ENCODE measurements around the gene CNGB1.
"Not testable (repeated sequence)": the region's sequence is repeated elsewhere in the genome, so short reads cannot be mapped to it uniquely, and the experiment has no call there.

Gene CNGB1

DNA sequence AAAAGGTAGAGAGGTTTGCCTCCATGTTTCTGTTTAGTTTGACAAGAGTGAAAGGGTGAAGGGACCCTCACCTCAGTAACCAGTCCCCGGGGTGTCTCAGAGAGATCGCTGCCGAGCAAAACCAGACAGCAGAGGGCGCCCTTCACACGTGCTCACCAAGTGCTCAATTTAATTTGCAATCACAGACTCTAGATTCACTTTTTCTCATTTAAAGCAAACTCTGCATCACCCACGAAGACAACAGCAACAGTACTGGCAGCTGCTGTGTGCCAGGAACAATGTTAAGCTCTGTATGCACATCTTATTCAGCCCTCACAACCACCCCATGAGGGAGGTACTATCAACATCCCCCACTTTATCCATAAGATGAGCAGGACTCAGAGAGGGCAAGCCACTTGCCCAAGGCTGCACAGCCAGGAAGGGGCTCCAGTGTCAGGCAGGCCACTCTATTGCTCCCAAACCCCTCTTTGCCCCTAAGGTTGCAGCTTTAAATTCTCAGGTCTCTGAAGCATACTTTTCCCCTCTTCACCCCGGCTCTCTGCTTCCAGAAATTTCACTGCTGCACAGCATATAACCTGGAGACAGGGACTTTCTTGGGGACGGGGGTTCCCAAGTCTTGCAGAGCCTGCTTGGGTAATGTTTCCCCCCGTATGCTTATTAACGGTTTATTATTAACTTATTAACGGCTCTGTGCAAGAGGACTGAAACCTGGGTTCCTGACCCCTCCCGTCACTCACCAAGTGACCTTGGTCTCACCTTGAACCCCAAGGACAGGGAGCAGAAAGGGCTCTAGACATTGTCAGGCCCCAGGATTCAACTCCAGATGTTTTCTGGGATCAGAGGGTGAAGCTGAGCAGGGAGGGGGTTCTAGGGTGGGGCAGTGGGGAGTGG lies 70.9 kb downstream of the CNGB1 start:
- H3K27me3 ChIP-seq (ENCODE audit: insufficient read depth, low read depth, severe bottlenecking), result no peaks in the 10 kb centered on the region
- H3K27ac ChIP-seq, result no peak overlapping the region
- H3K4me3 ChIP-seq (ENCODE audit: low read depth, low read length), result no peak overlapping the region
- H3K9me3 ChIP-seq (ENCODE audit: severe bottlenecking), result no peaks in the 10 kb centered on the region
- TF ChIP-seq, protein P1, sequence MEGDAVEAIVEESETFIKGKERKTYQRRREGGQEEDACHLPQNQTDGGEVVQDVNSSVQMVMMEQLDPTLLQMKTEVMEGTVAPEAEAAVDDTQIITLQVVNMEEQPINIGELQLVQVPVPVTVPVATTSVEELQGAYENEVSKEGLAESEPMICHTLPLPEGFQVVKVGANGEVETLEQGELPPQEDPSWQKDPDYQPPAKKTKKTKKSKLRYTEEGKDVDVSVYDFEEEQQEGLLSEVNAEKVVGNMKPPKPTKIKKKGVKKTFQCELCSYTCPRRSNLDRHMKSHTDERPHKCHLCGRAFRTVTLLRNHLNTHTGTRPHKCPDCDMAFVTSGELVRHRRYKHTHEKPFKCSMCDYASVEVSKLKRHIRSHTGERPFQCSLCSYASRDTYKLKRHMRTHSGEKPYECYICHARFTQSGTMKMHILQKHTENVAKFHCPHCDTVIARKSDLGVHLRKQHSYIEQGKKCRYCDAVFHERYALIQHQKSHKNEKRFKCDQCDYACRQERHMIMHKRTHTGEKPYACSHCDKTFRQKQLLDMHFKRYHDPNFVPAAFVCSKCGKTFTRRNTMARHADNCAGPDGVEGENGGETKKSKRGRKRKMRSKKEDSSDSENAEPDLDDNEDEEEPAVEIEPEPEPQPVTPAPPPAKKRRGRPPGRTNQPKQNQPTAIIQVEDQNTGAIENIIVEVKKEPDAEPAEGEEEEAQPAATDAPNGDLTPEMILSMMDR (IDR thresholded peaks at IDR 0.05; ENCODE audit: low read depth, low read length), result peak; percentile 90
- DNase-seq, result peak; percentile 78
- no peaks in the 10 kb centered on the region for H3K36me3 ChIP-seq

DNA sequence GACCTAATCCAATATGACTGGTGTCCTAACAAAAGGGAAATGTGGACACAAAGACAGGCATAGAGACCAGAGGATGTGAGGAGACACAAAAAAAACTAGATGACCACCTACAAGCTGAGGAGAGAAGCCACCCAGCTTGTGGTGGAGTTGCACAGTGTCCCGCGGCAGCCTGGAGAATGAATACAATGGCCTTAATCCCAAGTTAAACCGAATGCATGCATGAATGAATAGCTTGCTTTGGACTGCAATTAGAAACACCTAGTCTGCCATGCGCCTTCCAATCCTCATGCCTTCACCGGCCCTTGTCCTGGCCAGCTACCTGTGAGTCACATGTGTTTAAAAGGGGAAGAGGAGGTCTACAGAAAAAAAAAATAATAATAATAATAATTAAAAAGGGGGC lies 72.0 kb downstream of the CNGB1 start:
- DNase-seq, result peak; percentile 32

DNA sequence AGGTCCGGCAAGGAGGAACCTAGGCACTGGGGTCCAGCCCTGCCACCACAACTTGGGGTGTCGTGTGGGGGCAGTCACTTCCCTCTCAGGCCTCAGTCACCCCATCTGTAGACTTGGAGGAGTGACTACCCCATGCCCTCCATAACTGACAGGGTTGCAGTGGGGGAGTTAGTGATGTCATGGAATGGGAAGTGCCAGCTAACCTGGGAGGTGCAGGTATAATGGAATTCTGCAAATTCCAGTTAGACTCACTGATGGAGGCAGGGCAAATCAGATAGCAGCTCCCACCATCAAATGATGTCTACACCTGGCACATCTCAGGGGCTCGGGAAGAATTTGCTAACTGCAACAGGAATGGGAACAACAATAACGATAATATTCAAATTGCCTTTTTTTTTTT lies 72.9 kb downstream of the CNGB1 start:
- H3K9me3 ChIP-seq (ENCODE audit: severe bottlenecking), result no peaks in the 10 kb centered on the region
- no peaks in the 10 kb centered on the region for H3K36me3 ChIP-seq
- H3K27ac ChIP-seq, result no peak overlapping the region
- DNase-seq, result no peak
- TF ChIP-seq, protein P1 (IDR thresholded peaks at IDR 0.05; ENCODE audit: low read depth, low read length), result no peak
- H3K4me3 ChIP-seq (ENCODE audit: low read depth, low read length), result no peak overlapping the region
- no peaks in the 10 kb centered on the region for H3K27me3 ChIP-seq (ENCODE audit: insufficient read depth, low read depth, severe bottlenecking)

More for the DNA sequence above, 72.0 kb downstream of the CNGB1 start:
- H3K36me3 ChIP-seq, result no peaks in the 10 kb centered on the region
- TF ChIP-seq, protein P1 (IDR thresholded peaks at IDR 0.05; ENCODE audit: low read depth, low read length), result no peak
- no peaks in the 10 kb centered on the region for H3K27me3 ChIP-seq (ENCODE audit: insufficient read depth, low read depth, severe bottlenecking)
- no peak overlapping the region for H3K4me3 ChIP-seq (ENCODE audit: low read depth, low read length)
- H3K9me3 ChIP-seq (ENCODE audit: severe bottlenecking), result no peaks in the 10 kb centered on the region
- no peak overlapping the region for H3K27ac ChIP-seq

DNA sequence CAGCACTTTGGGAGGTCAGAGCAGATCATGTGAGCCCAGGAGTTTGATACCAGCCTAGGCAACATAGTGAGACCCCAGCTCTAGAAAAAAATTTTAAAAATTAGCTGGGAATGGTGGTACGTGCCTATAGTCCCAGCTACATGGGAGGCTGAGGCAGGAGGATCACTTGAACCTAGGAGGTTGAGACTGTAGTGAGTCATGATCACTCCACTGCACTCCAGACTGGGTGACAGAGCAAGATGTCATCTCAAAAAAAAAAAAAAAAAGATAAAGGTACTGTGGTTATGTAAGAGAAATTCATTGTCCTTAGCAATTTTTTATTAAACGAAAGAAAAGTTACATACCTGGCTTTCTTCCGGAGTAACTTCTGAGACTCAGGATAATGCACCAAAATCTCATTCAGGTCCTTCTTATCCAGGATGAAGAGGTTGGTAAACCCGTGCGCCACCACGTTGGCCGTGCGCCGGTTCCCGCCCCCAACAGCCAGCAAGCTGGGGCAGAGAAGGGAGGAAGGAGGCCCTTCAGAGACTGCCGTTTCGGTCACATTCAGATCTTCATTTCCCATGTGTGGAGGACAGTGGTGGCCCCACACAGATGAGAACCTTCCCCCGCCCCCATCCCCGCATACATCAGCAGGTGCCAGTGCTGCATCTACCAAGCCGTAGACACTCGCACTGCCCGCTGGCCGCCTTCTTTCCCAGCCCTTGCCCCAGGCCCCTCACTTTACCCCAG lies 73.7 kb downstream of the CNGB1 start:
- no peaks in the 10 kb centered on the region for H3K27me3 ChIP-seq (ENCODE audit: insufficient read depth, low read depth, severe bottlenecking)
- no peaks in the 10 kb centered on the region for H3K9me3 ChIP-seq (ENCODE audit: severe bottlenecking)
- TF ChIP-seq, protein P1 (IDR thresholded peaks at IDR 0.05; ENCODE audit: low read depth, low read length), result no peak
- DNase-seq, result no peak
- H3K36me3 ChIP-seq, result no peaks in the 10 kb centered on the region
- no peak overlapping the region for H3K4me3 ChIP-seq (ENCODE audit: low read depth, low read length)
- no peak overlapping the region for H3K27ac ChIP-seq

DNA sequence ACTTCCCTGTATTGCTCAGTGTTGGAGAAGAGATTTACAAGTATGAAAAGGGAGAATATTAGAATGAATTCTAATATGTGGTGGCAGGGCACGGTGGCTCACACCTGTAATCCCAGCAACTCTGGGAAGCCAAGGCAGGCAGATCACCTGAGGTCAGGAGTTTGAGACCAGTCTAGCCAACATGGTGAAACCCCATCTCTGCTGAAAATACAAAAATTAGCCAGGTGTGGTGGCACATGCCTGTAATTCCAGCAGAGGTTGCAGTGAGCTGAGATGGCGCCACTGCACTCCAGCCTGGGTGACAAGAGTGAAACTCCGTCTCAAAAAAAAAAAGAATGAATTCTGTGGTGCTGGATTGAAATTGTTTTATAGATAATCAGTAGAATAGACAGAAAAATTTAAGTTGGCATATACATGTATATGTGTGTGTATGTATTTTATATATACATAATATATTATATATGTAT lies 75.8 kb downstream of the CNGB1 start:
- H3K36me3 ChIP-seq; H3K4me3 ChIP-seq (ENCODE audit: low read depth, low read length); H3K9me3 ChIP-seq (ENCODE audit: severe bottlenecking); H3K27me3 ChIP-seq (ENCODE audit: insufficient read depth, low read depth, severe bottlenecking); H3K27ac ChIP-seq; DNase-seq: not testable (repeated sequence)

DNA sequence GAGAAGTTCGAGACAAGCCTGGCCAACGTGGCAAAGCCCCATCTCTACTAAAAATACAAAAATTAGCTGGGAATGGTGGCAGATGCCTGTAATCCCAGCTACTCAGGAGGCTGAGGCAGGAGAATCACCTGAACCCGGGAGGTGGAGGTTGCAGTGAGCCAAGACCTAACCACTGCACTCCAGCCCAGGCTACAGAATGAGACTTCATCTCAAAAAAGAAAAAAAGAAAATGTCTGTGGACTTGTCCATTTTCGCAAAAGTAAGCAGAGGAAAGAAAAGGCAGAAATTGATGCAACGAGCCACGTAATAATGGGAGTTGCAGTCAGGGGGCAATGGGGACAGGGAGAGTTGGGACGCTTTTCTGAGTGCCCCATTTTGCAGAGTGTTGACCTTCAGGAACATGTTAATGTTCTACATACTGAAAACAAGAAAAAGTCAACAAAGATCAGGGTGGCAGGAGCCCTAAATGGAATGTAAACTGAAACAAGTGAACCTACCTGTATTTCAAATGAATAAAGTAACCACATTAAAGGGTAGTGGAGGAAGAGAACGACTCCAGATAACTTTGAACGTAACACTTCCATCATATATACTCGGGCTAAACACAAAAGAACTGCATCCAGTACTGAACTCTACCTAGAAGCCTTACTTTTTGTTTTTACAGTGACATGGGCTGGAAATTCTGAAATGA lies 76.4 kb downstream of the CNGB1 start:
- Histone ChIP-seq H3K27ac (no peak overlapping the region), H3K36me3 (no peaks in the 10 kb centered on the region), H3K4me3 (ENCODE audit: low read depth, low read length) (no peak overlapping the region), H3K9me3 (ENCODE audit: severe bottlenecking) (no peaks in the 10 kb centered on the region), H3K27me3 (ENCODE audit: insufficient read depth, low read depth, severe bottlenecking) (no peaks in the 10 kb centered on the region)
- no peak for DNase-seq
- TF ChIP-seq, protein P1 (IDR thresholded peaks at IDR 0.05; ENCODE audit: low read depth, low read length), result no peak
